GM10266 (cell line): ENCODE results near the gene EFNA3.

ENCODE experiments used
- DNase-seq: peaks from one replicate; pipeline ENCODE4 v3.0.0; 2012; ENCODE audit errors: extremely low spot score
- CTCF ChIP-seq: IDR thresholded peaks from 2 replicates; pipeline ENCODE4 v1.5.1; 2012; ENCODE audit warnings: mild to moderate bottlenecking, low read depth; ENCODE audit not compliant: control insufficient read depth, insufficient read depth; ENCODE audit errors: missing control alignments

Gene EFNA3

GRCh38 chr1:155048449-155049334 lies 29.9 kb upstream of the EFNA3 start:
- no peak for DNase-seq
- TF ChIP-seq CTCF: no peak

- no peak for TF ChIP-seq CTCF
- DNase-seq: no peak
Measured at GRCh38 chr1:155049651-155050559, 28.7 kb upstream of the EFNA3 start.

GRCh38 chr1:155050560-155051341 lies 27.9 kb upstream of the EFNA3 start, which contains the start of gene ADAM15:
Gene ADAM15 (plus strand): TSS chr1:155051316. CDS start chr1:155051387, 71 bp downstream.
- DNase-seq: peak; percentile 99
- TF ChIP-seq CTCF: peak; percentile 97

GRCh38 chr1:155051342-155051776 lies 27.3 kb upstream of the EFNA3 start:
- no peak for TF ChIP-seq CTCF
- no peak for DNase-seq

GRCh38 chr1:155051777-155052398 lies 26.7 kb upstream of the EFNA3 start:
- no peak for TF ChIP-seq CTCF
- DNase-seq: peak; percentile 56
